Subcutaneous adipose tissue (tissue), 4 donors: ENCODE data around the gene NR1D1. TPM values are rescaled to one million over a fixed set of nuclear protein-coding genes. Genes with fewer than 3 reads are reported as not detected.

ENCODE experiments used
- total RNA-seq, 4 donors: library from RNA; depleted of rRNA; stranded (reverse); fragments of >200 nt; gene quantifications; one replicate each; pipeline ENCODE4 v1.1.0, GENCODE V29; 2016
- TF ChIP-seq, protein P1 (sequence below): fragments of 450-650 bp; IDR thresholded peaks from one replicate; pipeline ENCODE4 v1.5.1; 2016; ENCODE audit warnings: low read depth, mild to moderate bottlenecking, control low read depth, antibody characterized with exemption, moderate library complexity

The NR1D1 gene
- total RNA-seq, 4 donors from 2014 or later: 4.2 to 16.0 (median 12.7) TPM

DNA sequence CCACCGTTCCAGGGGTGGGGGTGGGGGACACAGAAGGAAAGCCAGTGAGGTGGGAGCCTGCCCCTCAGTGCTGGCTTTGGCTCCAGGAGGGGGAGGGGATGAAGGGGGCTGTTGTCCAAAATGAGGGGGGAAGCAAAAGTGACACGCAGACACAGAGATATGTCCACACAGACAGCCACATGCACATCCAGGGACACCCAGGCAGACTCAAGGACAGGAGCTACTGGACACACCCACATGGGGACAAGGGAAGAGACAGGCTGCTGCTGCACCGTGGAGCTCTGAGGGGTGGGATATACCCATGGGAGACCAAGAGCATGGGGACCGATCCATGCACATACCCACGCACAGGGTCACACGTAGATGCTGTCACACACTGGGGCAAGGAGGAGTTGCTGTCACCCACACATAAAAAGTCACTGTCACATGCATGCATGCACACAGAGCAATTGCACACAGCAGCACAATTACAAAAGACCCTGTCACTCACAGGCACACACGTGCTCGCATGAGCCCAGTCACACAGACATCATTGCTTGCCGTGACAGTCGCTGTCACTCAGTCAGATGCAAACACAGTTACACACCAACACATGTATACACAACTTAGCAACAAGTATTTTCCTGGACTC is 36.4 kb downstream of the NR1D1 start:
- TF ChIP-seq, protein P1, sequence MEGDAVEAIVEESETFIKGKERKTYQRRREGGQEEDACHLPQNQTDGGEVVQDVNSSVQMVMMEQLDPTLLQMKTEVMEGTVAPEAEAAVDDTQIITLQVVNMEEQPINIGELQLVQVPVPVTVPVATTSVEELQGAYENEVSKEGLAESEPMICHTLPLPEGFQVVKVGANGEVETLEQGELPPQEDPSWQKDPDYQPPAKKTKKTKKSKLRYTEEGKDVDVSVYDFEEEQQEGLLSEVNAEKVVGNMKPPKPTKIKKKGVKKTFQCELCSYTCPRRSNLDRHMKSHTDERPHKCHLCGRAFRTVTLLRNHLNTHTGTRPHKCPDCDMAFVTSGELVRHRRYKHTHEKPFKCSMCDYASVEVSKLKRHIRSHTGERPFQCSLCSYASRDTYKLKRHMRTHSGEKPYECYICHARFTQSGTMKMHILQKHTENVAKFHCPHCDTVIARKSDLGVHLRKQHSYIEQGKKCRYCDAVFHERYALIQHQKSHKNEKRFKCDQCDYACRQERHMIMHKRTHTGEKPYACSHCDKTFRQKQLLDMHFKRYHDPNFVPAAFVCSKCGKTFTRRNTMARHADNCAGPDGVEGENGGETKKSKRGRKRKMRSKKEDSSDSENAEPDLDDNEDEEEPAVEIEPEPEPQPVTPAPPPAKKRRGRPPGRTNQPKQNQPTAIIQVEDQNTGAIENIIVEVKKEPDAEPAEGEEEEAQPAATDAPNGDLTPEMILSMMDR: no peak

DNA sequence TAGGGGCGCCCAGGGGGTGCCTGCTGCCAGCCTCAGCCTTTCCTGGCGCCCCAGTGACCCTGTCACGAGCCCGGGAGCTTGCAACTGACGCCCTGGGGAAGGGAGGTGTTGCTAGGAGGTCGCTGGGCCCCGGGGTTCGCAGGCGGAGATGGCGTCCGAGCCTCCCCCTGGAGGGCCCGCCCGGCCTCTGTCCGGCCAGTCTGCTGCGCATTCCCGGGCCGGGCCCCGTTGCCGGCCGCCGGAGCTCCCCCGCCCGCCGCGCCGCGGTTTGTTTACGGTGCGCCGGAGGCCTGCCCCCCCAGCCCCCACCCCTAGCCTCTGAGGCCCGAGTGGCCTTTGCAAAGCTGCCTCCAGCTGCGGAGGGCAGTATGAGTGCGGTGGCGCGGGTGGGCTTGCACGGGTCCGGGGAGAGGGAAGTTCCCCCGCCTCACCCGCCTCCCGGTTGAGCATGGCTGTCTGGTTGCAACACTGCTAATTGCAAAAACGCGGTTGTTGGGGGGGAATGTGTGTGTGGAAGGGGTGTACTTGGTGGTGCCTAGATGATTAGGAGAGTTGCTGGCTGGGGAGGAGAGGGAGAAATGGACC is 37.1 kb downstream of the NR1D1 start:
- TF ChIP-seq, protein P1: no peak

DNA sequence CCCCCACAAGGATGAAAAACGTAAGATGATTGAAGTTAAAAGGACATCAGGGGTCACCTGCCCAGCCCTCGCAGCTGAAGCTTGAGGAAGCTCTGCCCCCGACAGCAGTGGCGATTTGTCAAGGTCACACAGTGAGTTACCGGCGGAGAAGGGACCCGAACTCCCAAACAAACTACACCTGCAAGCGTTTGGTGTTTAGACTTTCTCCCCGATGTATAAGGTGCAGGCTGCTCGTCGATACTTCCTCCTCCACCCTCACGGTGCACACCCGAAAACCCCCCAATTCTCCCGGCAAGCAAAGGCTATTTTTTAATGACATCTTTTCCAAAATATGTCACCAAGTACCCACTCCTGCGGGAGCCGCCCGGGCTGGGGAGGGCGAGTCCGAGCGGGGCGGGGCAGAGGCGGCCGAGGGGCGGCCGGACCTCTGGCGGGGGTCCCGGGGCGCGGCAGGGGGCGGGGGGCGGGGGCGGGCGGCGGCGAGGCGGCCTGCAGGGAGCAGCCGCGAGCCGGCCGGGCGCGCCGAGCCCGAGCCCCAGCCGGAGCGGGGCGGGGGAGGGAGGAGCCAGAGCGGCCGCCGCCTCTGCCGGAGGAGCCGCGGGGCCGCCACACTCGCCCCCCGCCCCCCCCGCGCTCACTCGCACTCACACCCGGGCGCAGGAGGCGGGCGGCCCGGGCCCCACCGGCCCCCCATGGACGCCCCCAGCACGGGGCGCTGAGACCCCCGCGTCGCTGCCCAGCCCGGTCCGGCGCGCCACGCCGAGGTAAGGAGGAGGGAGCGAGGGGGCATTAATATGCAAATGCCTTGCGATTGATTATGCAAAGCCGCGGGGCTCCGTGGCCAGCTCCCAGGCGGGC is 37.8 kb downstream of the NR1D1 start, which contains the start of gene THRA:
Gene THRA, plus strand, starts transcription at position 637 of the 858 bp plus-strand sequence. CDS start 11,524 bp downstream, outside the sequence.
- TF ChIP-seq, protein P1: no peak

DNA sequence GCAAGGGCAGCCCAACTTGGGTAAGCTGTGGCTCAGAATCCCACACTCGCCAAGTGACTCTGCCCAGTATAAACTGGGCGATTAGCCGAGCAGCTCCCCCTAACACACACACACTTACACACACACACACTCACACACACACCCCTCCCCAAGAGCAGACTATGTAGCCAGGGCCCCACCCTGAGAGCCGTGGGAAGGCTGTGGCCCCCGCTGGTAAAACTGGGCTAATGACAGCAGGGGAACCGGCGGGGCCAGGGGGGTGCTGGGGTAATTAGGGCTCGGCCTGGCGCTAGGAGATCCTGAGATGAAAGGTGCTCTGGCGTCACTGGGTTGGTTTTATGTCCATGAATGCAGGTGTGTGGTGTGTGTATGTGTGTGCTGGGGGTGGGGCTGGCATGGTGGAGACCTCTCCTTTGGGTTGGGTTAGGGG is 38.8 kb downstream of the NR1D1 start:
- TF ChIP-seq, protein P1: no peak

DNA sequence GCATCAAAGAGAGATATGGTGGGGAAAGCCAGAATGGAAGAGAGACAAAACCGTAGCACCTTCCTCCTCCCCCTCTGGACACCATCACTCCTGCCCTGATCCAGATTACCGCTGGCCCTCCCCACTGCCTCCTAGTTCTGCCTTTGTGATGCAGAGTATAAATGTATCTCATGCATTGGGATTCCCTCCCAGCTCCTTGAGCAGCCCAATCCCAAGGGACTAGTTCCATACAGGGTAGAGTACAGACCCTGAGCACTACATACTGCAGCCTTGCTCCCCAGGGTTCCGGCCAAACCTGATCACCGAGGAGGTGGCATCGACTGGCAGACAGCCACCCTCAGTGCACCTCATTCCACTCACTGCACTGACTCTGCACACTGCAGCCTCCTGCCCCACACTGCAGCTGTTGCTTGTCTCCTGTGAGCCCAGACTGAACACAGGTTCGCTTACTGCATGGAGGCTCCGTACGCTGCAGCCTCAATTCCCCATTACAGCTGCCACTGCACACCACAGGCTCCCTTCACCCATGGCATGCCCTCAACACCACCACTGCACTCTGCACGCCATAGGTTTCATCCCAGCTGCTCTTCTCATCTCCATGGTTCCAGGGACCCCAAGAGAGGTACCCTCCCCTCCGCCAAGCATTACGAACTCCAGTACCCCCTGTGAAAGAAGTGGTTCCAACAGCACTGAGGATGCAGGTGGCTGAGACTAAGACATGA is 39.3 kb downstream of the NR1D1 start:
- TF ChIP-seq, protein P1: no peak

DNA sequence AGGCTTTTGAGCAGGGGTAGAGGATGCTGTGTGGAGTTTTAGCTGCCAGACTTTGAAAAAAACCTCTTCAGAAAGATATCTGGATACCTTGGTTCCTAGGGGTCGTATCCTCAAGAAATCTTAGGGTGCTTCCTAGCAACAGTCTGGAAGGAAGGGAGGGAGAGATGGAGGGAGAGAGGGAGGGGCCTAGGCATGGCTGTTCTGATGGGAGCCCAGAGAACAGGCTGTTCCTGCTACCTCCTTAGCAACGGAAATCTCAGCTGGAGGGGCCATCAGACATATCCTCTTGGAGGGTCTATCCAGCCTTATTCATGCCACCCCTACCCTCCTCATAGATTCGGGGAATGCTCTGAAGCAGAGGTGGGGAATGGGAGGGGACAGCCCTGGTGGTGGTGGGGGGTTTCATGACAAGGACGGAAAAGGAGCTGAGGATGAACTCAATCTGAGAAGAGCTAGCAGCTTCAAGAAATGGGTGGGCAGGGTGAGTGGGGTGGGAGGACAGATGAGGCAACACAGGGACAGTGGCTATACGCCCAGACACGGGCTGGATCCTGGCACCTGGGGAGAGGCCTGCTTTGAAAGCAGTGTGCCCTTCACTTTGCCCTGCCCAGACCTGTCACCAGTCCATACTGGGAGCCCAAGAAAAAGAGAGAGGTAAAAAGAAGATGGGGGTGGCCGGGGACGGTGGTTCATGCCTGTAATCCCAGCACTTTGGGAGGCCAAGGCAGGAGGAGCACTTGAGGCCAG is 40.5 kb downstream of the NR1D1 start:
- TF ChIP-seq, protein P1: no peak
